CD4-positive, alpha-beta T cell treated with Interleukin-17A for 1 hour (primary cell): ENCODE measurements around the gene NOM1.
A peak's percentile ranks its signal among the peaks of the same experiment; 100 is the strongest.
"Not testable (repeated sequence)": the region's sequence is repeated elsewhere in the genome, so short reads cannot be mapped to it uniquely, and the experiment has no call there.

ENCODE experiments used
- DNase-seq: peaks from one replicate; pipeline ENCODE4 v3.0.0-alpha.2; 2020

NOM1 gene

GRCh38 chr7:156949541-156950380 lies at the start of gene NOM1:
TSS of gene NOM1 (plus strand) at chr7:156949712. CDS start at chr7:156949738, 26 bp downstream.
- peak; percentile 91 for DNase-seq

- DNase-seq, result not testable (repeated sequence)
These were observed 49.4 kb upstream of the NOM1 start for GRCh38 chr7:156900093-156900492.

GRCh38 chr7:156903232-156903909 lies 46.1 kb upstream of the NOM1 start:
- peak; percentile 32 for DNase-seq

GRCh38 chr7:156906200-156906649 lies 43.3 kb upstream of the NOM1 start:
- no peak for DNase-seq

GRCh38 chr7:156907656-156908055 lies 41.9 kb upstream of the NOM1 start:
- no peak for DNase-seq

GRCh38 chr7:156909574-156910252 lies 39.8 kb upstream of the NOM1 start:
- DNase-seq, result not testable (repeated sequence)

GRCh38 chr7:156918635-156919034 lies 30.9 kb upstream of the NOM1 start:
- no peak for DNase-seq

- no peak for DNase-seq
These were observed 30.3 kb upstream of the NOM1 start for GRCh38 chr7:156919132-156919713.

GRCh38 chr7:156920076-156920475 lies 29.4 kb upstream of the NOM1 start:
- DNase-seq, result no peak

GRCh38 chr7:156920487-156921373 lies 28.8 kb upstream of the NOM1 start:
- not testable (repeated sequence) for DNase-seq

GRCh38 chr7:156922304-156922703 lies 27.2 kb upstream of the NOM1 start:
- not testable (repeated sequence) for DNase-seq

- DNase-seq, result not testable (repeated sequence)
These were observed 23.7 kb upstream of the NOM1 start for GRCh38 chr7:156925821-156926220.

- DNase-seq, result no peak
These were observed 21.7 kb upstream of the NOM1 start for GRCh38 chr7:156927571-156928405.

- no peak for DNase-seq
These were observed 21.1 kb upstream of the NOM1 start for GRCh38 chr7:156928406-156928747.

GRCh38 chr7:156929789-156930539 lies 19.5 kb upstream of the NOM1 start:
- DNase-seq, result peak; percentile 38

- no peak for DNase-seq
These were observed 17.5 kb upstream of the NOM1 start for GRCh38 chr7:156932006-156932405.

- no peak for DNase-seq
These were observed 14.3 kb upstream of the NOM1 start for GRCh38 chr7:156935250-156935649.

GRCh38 chr7:156936766-156937165 lies 12.7 kb upstream of the NOM1 start:
- DNase-seq, result not testable (repeated sequence)

- no peak for DNase-seq
These were observed 8.9 kb upstream of the NOM1 start for GRCh38 chr7:156940421-156941122.
